ENCODE results near the gene FBXO39. TPM values are rescaled to one million over a fixed set of nuclear protein-coding genes. Genes with fewer than 3 reads are reported as not detected.

The FBXO39 gene
- total and polyA plus RNA-seq, 9 of the 15 experiments (the other 6 are each of a cell fraction or from before 2014, with no cell fraction given): not detected

DNA sequence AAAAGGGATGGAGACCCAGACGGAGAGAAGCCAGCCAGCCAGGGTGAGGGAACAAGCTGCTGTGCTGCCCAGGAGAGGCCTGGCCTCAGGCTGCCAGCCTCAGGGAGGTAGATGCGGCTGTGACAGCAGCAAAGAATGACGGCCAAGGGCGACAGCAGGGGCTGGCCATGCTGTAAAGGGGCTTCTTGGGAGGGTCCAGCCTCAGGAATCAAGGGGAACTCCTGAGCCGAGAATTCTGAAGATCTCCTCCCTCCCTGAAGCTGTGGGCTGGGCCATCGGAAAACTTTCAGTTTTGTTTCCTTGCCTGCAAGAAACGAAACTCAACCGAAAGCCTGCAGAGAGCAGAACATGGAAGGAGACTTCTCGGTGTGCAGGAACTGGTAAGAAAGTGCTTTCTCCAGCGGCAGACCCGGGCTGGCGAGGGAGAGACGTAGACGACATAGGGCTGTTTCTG lies 20.3 kb upstream of the FBXO39 start, which contains the start of gene XAF1:
TSS of gene XAF1 (plus strand) at position 316 of the 454 bp plus-strand sequence. CDS start at position 349, 33 bp downstream.
- DNase-seq (ENCODE audit: extremely low read depth in 1 of 4, low spot score in 3 of 4) (no peak), FAIRE-seq (no peak), ATAC-seq (peak; percentile 45)
- peaks cover 3% of the 10 kb centered on the region in 2 experiments; a peak in 3 of 5 replicates for H3K4me1 ChIP-seq (replicated peaks in 1 of 2; ENCODE audit: control insufficient read depth in 2 of 2, insufficient read depth in 2 of 2, low read length in 2 of 2)
- H3K36me3 ChIP-seq (ENCODE audit: control insufficient read depth, insufficient read depth, low read length): no peaks in the 10 kb centered on the region
- intact Hi-C loops (cut with micrococcal nuclease) (loop anchor here (5.0 kb wide), 1 partner anchor 267 kb away; the partner anchor contains the start of gene BCL6B), in situ Hi-C loops (cut with MboI) (no loop called here)
- ChIA-PET POLR2A (no interaction called here), CTCF (ENCODE audit: low intra/inter-chr PET ratio) (no interaction called here)
- peaks cover 0 to 5% of the 10 kb centered on the region in 2 experiments; a peak in 2 of 5 replicates for H3K27me3 ChIP-seq (ENCODE audit: control insufficient read depth in 2 of 2, insufficient read depth in 2 of 2, low read length in 2 of 2)
- no TSS peak for BruUV-seq (replicated peaks)
- H4K20me1 ChIP-seq (replicated peaks; ENCODE audit: control insufficient read depth, insufficient read depth, low read length): no peaks in the 10 kb centered on the region
- H3K27ac ChIP-seq (ENCODE audit: extremely low read depth, low read depth, low read length): no peak within 1 kb of the TSS
- peak within 1 kb of the TSS; percentile 41 for H3K4me2 ChIP-seq (ENCODE audit: insufficient read depth, low read length)
- H2AFZ ChIP-seq (ENCODE audit: low read depth, low read length): peak within 1 kb of the TSS; percentile 45; the same call in 1 of the 2 replicates
- 2% methylated on average over 12 of the region's 14 CpGs for WGBS (ENCODE audit: insufficient coverage, low coverage, missing lambda C conversion rate)
- H3K79me2 ChIP-seq (ENCODE audit: control insufficient read depth, insufficient read depth, low read length): no peaks in the 10 kb centered on the region
- no peaks in the 10 kb centered on the region for H3K9me3 ChIP-seq (replicated peaks; ENCODE audit: control insufficient read depth, insufficient read depth, low read depth, low read length)
- TF ChIP-seq HMG20A (CRISPR knock-in tag; conservative IDR thresholded peaks at IDR 0.05): no peak
- H3K4me3 ChIP-seq: no peak within 1 kb of the TSS
- H3K9me1 ChIP-seq (ENCODE audit: control insufficient read depth, insufficient read depth, low read length): no peaks in the 10 kb centered on the region
- H3K9ac ChIP-seq (ENCODE audit: insufficient read depth in 1 of 2, low read depth in 2 of 2, low read length in 2 of 2): peak within 1 kb of the TSS in 1 of 2 experiments; percentile 14; a peak in 2 of 4 replicates

DNA sequence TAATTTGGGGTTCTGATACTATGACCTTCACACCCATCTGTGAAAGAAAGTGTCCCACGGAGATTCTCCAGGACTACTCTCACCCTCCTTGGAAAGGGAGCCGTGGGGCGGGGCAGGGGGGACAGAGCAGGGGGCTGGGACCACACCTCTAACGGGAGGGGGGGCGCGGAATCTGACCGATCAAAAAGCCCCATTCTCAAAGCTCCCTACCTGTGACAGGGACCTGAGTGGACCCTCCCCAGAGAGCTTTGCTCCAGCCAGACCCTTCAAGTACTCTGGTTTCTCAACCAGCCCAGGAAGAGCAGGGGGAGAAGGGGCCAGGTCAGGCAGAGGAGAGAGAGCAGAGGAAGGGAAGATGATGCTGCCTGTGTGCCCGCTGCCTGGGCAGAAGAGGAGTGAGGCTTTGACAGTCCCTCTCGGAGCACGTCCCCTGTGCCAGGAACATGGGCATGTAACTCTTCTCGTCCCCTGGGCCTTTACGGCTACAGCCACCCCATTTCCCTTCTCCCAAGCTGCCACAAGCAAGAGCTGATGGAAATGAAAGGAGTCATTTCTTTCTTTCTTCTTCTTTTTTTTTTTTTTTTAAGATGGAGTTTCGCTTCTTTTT lies 19.5 kb upstream of the FBXO39 start:
- peaks cover 3% of the 10 kb centered on the region in 2 experiments; a peak in 3 of 5 replicates for H3K4me1 ChIP-seq (replicated peaks in 1 of 2; ENCODE audit: control insufficient read depth in 2 of 2, insufficient read depth in 2 of 2, low read length in 2 of 2)
- WGBS (ENCODE audit: insufficient coverage, low coverage, missing lambda C conversion rate): 24% methylated on average over 4 of the region's 13 CpGs
- DNase-seq (ENCODE audit: extremely low read depth in 1 of 4, low spot score in 3 of 4) (no peak), FAIRE-seq (no peak), ATAC-seq (no peak)
- peaks cover 0 to 9% of the 10 kb centered on the region in 2 experiments; a peak in 2 of 5 replicates for H3K27me3 ChIP-seq (ENCODE audit: control insufficient read depth in 2 of 2, insufficient read depth in 2 of 2, low read length in 2 of 2)
- no peak overlapping the region for H3K4me2 ChIP-seq (ENCODE audit: insufficient read depth, low read length)
- H3K36me3 ChIP-seq (ENCODE audit: control insufficient read depth, insufficient read depth, low read length): no peaks in the 10 kb centered on the region
- no peak overlapping the region for H2AFZ ChIP-seq (ENCODE audit: low read depth, low read length)
- BruUV-seq (replicated peaks): no TSS peak
- H4K20me1 ChIP-seq (replicated peaks; ENCODE audit: control insufficient read depth, insufficient read depth, low read length): no peaks in the 10 kb centered on the region
- no peaks in the 10 kb centered on the region for H3K9me3 ChIP-seq (replicated peaks; ENCODE audit: control insufficient read depth, insufficient read depth, low read depth, low read length)
- ChIA-PET POLR2A (no interaction called here), CTCF (ENCODE audit: low intra/inter-chr PET ratio) (no interaction called here)
- H3K27ac ChIP-seq (ENCODE audit: extremely low read depth, low read depth, low read length): no peak overlapping the region
- no peak overlapping the region for H3K4me3 ChIP-seq
- H3K79me2 ChIP-seq (ENCODE audit: control insufficient read depth, insufficient read depth, low read length): no peaks in the 10 kb centered on the region
- intact Hi-C loops (cut with micrococcal nuclease): loop anchor here (5.0 kb wide), 1 partner anchor 266 kb away; the partner anchor contains the start of gene BCL6B
- no peaks in the 10 kb centered on the region for H3K9me1 ChIP-seq (ENCODE audit: control insufficient read depth, insufficient read depth, low read length)
- H3K9ac ChIP-seq (ENCODE audit: insufficient read depth in 1 of 2, low read depth in 2 of 2, low read length in 2 of 2): no peak overlapping the region
- in situ Hi-C loops (cut with MboI): no loop called here
- no peak for TF ChIP-seq E2F4 (CRISPR knock-in tag; IDR thresholded peaks at IDR 0.05; ENCODE audit: low read depth)
- TF ChIP-seq TEAD2 (tag; IDR thresholded peaks at IDR 0.05): no peak
- no peak for TF ChIP-seq NFIC (IDR thresholded peaks at IDR 0.05)
- no peak for TF ChIP-seq JUN (IDR thresholded peaks at IDR 0.05; ENCODE audit: borderline replicate concordance, low read depth, low read length)
- no peak for TF ChIP-seq JUN (CRISPR knock-in tag; IDR thresholded peaks at IDR 0.05; ENCODE audit: borderline replicate concordance)
- TF ChIP-seq, protein P1, sequence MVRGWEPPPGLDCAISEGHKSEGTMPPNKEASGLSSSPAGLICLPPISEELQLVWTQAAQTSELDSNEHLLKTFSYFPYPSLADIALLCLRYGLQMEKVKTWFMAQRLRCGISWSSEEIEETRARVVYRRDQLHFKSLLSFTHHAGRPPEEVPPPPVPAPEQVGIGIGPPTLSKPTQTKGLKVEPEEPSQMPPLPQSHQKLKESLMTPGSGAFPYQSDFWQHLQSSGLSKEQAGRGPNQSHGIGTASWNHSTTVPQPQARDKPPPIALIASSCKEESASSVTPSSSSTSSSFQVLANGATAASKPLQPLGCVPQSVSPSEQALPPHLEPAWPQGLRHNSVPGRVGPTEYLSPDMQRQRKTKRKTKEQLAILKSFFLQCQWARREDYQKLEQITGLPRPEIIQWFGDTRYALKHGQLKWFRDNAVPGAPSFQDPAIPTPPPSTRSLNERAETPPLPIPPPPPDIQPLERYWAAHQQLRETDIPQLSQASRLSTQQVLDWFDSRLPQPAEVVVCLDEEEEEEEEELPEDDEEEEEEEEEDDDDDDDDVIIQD (CRISPR knock-in tag; IDR thresholded peaks at IDR 0.05): no peak
- TF ChIP-seq NONO (IDR thresholded peaks at IDR 0.05; ENCODE audit: low read depth in 2 of 2, low read length in 1 of 2): no peak
- TF ChIP-seq LCOR (CRISPR knock-in tag; IDR thresholded peaks at IDR 0.05): no peak
- TF ChIP-seq ZNF41 (CRISPR knock-in tag; conservative IDR thresholded peaks at IDR 0.05): no peak
- no peak for TF ChIP-seq SNRNP70 (optimal IDR thresholded peaks at IDR 0.05; ENCODE audit: low read depth, low read length)
- no peak for TF ChIP-seq RAD21 (CRISPR knock-in tag; conservative IDR thresholded peaks at IDR 0.05 in 1 of 2, IDR thresholded peaks at IDR 0.05 in 1 of 2)
